Stimulated activated CD4-positive, alpha-beta T cell treated with anti-CD3 and anti-CD28 coated beads, Interleukin-4, amount 100 ng/mL, for 4 hours (primary cell): ENCODE results near the gene MYL11.

Source experiments
- DNase-seq, 2 experiments: peaks; one replicate each; pipeline ENCODE4 v3.0.0-alpha.2; 2020

Gene MYL11

GRCh38 chr16:30354423-30355143 is 20.0 kb upstream of the MYL11 start:
- no peak for DNase-seq

- DNase-seq, result peak; percentile 83 to 90
Observed at GRCh38 chr16:30355144-30355953, 19.3 kb upstream of the MYL11 start, which contains the start of gene CD2BP2. Gene CD2BP2 (minus strand): TSS chr16:30355308. CDS start chr16:30354681, 627 bp downstream.

- no peak for DNase-seq
Observed at GRCh38 chr16:30355954-30356308, 18.7 kb upstream of the MYL11 start.

GRCh38 chr16:30356401-30357084 is 18.1 kb upstream of the MYL11 start:
- no peak for DNase-seq

- DNase-seq, result no peak
Observed at GRCh38 chr16:30357085-30357714, 17.4 kb upstream of the MYL11 start.

GRCh38 chr16:30357715-30358576 is 16.7 kb upstream of the MYL11 start:
- no peak for DNase-seq

GRCh38 chr16:30358577-30358936 is 16.0 kb upstream of the MYL11 start:
- DNase-seq, result no peak

- DNase-seq, result no peak
Observed at GRCh38 chr16:30358990-30359870, 15.4 kb upstream of the MYL11 start.

- DNase-seq, result no peak
Observed at GRCh38 chr16:30359871-30360170, 14.8 kb upstream of the MYL11 start.

GRCh38 chr16:30361180-30361579 is 13.4 kb upstream of the MYL11 start:
- no peak for DNase-seq

- no peak for DNase-seq
Observed at GRCh38 chr16:30365200-30365599, 9.4 kb upstream of the MYL11 start.

- DNase-seq, result no peak
Observed at GRCh38 chr16:30366511-30366910, 8.1 kb upstream of the MYL11 start.

GRCh38 chr16:30367349-30368009 is 7.1 kb upstream of the MYL11 start:
- no peak for DNase-seq

- no peak for DNase-seq
Observed at GRCh38 chr16:30368122-30368791, 6.3 kb upstream of the MYL11 start.

- DNase-seq, result no peak
Observed at GRCh38 chr16:30368792-30369090, 5.9 kb upstream of the MYL11 start.

GRCh38 chr16:30369091-30369937 is 5.3 kb upstream of the MYL11 start:
- no peak for DNase-seq

- no peak for DNase-seq
Observed at GRCh38 chr16:30369938-30370455, 4.6 kb upstream of the MYL11 start.

GRCh38 chr16:30370456-30371247 is 4.0 kb upstream of the MYL11 start, which contains the start of gene TBC1D10B:
Gene TBC1D10B (minus strand): TSS chr16:30370494. CDS start chr16:30370183, 311 bp downstream.
- DNase-seq, result peak; percentile 93 to 99
